HepG2 (cell line): Measurements from ENCODE around the gene RPS6KC1. TPM values are rescaled to one million over a fixed set of nuclear protein-coding genes. Genes with fewer than 3 reads are reported as not detected.

ENCODE experiments used
- ATAC-seq: fragments of 200-7000 bp; cut with Tn5 transposase; 3 replicates; pipeline ENCODE4 v1.9.1; 2020; ENCODE audit warnings: mild to moderate bottlenecking, moderate library complexity
- BruUV-seq: library from RNA; stranded (reverse); fragments of 400-500 nt; replicated peaks from 2 replicates; lab custom pipeline; 2021; lab: Mats Ljungman, UMichigan
- CTCF ChIA-PET: fragments of 300-600 bp; formaldehyde crosslinking; extraction: SDS; loops from one replicate; lab custom pipeline; 2021; ENCODE audit warnings: low total read pairs, inconsistent platforms, low intra/inter-chr PET ratio; lab: Yijun Ruan, JAX
- POLR2A ChIA-PET: fragments of 350-600 bp; sonication (Branson Sonifier 250); formaldehyde crosslinking; loops from one replicate; lab custom pipeline; 2020; ENCODE audit warnings: antibody characterized with exemption, inconsistent platforms; lab: Yijun Ruan, JAX
- DNase-seq: peaks from one replicate; pipeline ENCODE4 v3.0.0-alpha.2; 2015; ENCODE audit warnings: low spot score
- FAIRE-seq: peaks from 3 replicates; lab custom pipeline; 2011; peaks lifted over from hg19 to GRCh38; lab: Jason Lieb, UNC
- H2AFZ ChIP-seq: one replicate; pipeline ENCODE4 v1.6.1; 2011; ENCODE audit warnings: low read length, inconsistent platforms
- H3K27ac ChIP-seq: fragments of 300-600 bp; 3 replicates; pipeline ENCODE4 v1.8.0; 2011; ENCODE audit warnings: mixed run types, mild to moderate bottlenecking, mixed read lengths, low read length, inconsistent platforms; ENCODE audit not compliant: insufficient read depth; ENCODE audit errors: extremely low read length
- H3K27me3 ChIP-seq, 2 experiments: fragments of 200-600 bp in 1 of 2; 2 replicates in 1 of 2; 3 replicates in 1 of 2; pipeline versions ENCODE4 v1.6.0 to v1.8.0; 2011; ENCODE audit warnings: low read length in 2 of 2, mild to moderate bottlenecking in 2 of 2, moderate library complexity in 2 of 2, inconsistent platforms in 1 of 2; ENCODE audit not compliant: insufficient read depth in 2 of 2, control insufficient read depth in 1 of 2
- H3K36me3 ChIP-seq, 2 experiments: fragments of 200-600 bp in 1 of 2; replicated peaks in 1 of 2; 2 replicates in 1 of 2; 3 replicates in 1 of 2; pipeline versions ENCODE4 v1.5.1 to v1.8.0; 2011; ENCODE audit warnings: low read length in 2 of 2, inconsistent platforms in 1 of 2; ENCODE audit not compliant: insufficient read depth in 2 of 2, control insufficient read depth in 1 of 2
- H3K4me1 ChIP-seq: 2 replicates; pipeline ENCODE4 v1.5.1; 2012; ENCODE audit warnings: low read length, inconsistent platforms; ENCODE audit not compliant: insufficient read depth
- H3K4me2 ChIP-seq: 2 replicates; pipeline ENCODE4 v1.6.0; 2011; ENCODE audit warnings: low read depth, low read length, inconsistent platforms
- H3K4me3 ChIP-seq, 3 experiments: fragments of 200-600 bp in 1 of 3; sonication (generic), shearing (Covaris generic) in 1 of 3; replicated peaks in 1 of 3; 2 replicates each; pipeline ENCODE4 v1.5.1; 2011 to 2016; ENCODE audit warnings: low read length in 3 of 3, inconsistent platforms in 2 of 3, low read depth in 2 of 3, mild to moderate bottlenecking in 2 of 3, control low read depth in 1 of 3, mixed read lengths in 1 of 3; ENCODE audit not compliant: insufficient read depth in 1 of 3
- H3K79me2 ChIP-seq: one replicate; pipeline ENCODE4 v1.6.1; 2011; ENCODE audit warnings: low read length, inconsistent platforms; ENCODE audit not compliant: insufficient read depth
- H3K9ac ChIP-seq: 2 replicates; pipeline ENCODE4 v1.6.0; 2011; ENCODE audit warnings: mild to moderate bottlenecking, low read depth, low read length, inconsistent platforms; ENCODE audit not compliant: insufficient read depth
- H3K9me3 ChIP-seq: 2 replicates; pipeline ENCODE4 v1.5.1; 2012; ENCODE audit warnings: mild to moderate bottlenecking, low read length
- H4K20me1 ChIP-seq: 2 replicates; pipeline ENCODE4 v1.6.0; 2011; ENCODE audit warnings: inconsistent platforms, mild to moderate bottlenecking, low read length, moderate library complexity; ENCODE audit not compliant: insufficient read depth
- ATRX ChIP-seq: sonication (generic); formaldehyde crosslinking; IDR thresholded peaks from 2 replicates; pipeline ENCODE4 v1.4.0; 2020; ENCODE audit warnings: missing genetic modification reagents, borderline replicate concordance
- CCAR2 ChIP-seq: fragments of 200-400 bp; formaldehyde crosslinking; optimal IDR thresholded peaks from 2 replicates; pipeline ENCODE3; 2018; ENCODE audit warnings: low read depth, mild to moderate bottlenecking, low read length, moderate library complexity
- GATA4 ChIP-seq: sonication (generic); IDR thresholded peaks from 2 replicates; pipeline ENCODE4 v1.6.1; 2016; ENCODE audit warnings: antibody characterized with exemption, low read depth, borderline replicate concordance
- HOXA7 ChIP-seq: sonication (generic); formaldehyde crosslinking; IDR thresholded peaks from 2 replicates; pipeline ENCODE4 v1.8.1; 2022; ENCODE audit warnings: mild to moderate bottlenecking, missing genetic modification reagents, moderate library complexity
- HOXD1 ChIP-seq: sonication (generic); formaldehyde crosslinking; IDR thresholded peaks from 2 replicates; pipeline ENCODE4 v1.5.0; 2020; ENCODE audit warnings: missing genetic modification reagents
- NFATC3 ChIP-seq: sonication (generic); formaldehyde crosslinking; IDR thresholded peaks from 2 replicates; pipeline ENCODE4 v1.5.1; 2020; ENCODE audit warnings: mild to moderate bottlenecking, missing genetic modification reagents
- PHF21A ChIP-seq: sonication (generic); formaldehyde crosslinking; IDR thresholded peaks from 2 replicates; pipeline ENCODE4 v1.5.0; 2020; ENCODE audit warnings: mild to moderate bottlenecking, missing genetic modification reagents
- RORA ChIP-seq: sonication (generic); formaldehyde crosslinking; IDR thresholded peaks from 2 replicates; pipeline ENCODE4 v1.5.0; 2020; ENCODE audit warnings: mild to moderate bottlenecking, missing genetic modification reagents, moderate library complexity
- SALL2 ChIP-seq: sonication (generic); formaldehyde crosslinking; IDR thresholded peaks from 2 replicates; pipeline ENCODE4 v1.8.1; 2023; ENCODE audit warnings: mild to moderate bottlenecking, missing genetic modification reagents, inconsistent platforms
- SRY ChIP-seq: sonication (generic); formaldehyde crosslinking; IDR thresholded peaks from 2 replicates; pipeline ENCODE4 v1.8.0; 2022; ENCODE audit warnings: mild to moderate bottlenecking, missing genetic modification reagents
- ZNF331 ChIP-seq: sonication (generic); formaldehyde crosslinking; IDR thresholded peaks from 2 replicates; pipeline ENCODE4 v1.4.0; 2020; ENCODE audit warnings: missing genetic modification reagents
- ZNF510 ChIP-seq: sonication (generic); formaldehyde crosslinking; IDR thresholded peaks from 2 replicates; pipeline ENCODE4 v1.4.0; 2020; ENCODE audit warnings: low read depth, mild to moderate bottlenecking, missing genetic modification reagents
- ZNF7 ChIP-seq: IDR thresholded peaks from 2 replicates; pipeline ENCODE4 v1.6.1; 2016; ENCODE audit warnings: missing biosample characterization, missing genetic modification reagents
- WGBS: methylation state at CpG from one replicate; pipeline ENCODE4 v1.1.6; 2017; ENCODE audit warnings: low lambda C conversion rate; 5-methylcytosine and 5-hydroxymethylcytosine counted together
- in situ Hi-C: cut with HindIII; loops from 2 replicates; pipeline ENCODE4 v1.10.0; 2017; ENCODE audit warnings: low pct_unique_long_range_greater_than_20kb; ENCODE audit not compliant: extremely low pct_ligation_motif_present
- intact Hi-C: fragments of 100-400 bp; cut with micrococcal nuclease; formaldehyde crosslinking; loops from one replicate; pipeline ENCODE4 v1.10.0; 2022; ENCODE audit not compliant: unreplicated experiment
- polyA plus RNA-seq, 8 experiments: library from polyadenylated mRNA; depleted of rRNA in 3 of 8; stranded (reverse) in 7 of 8; unstranded in 1 of 8; fragments of >200 nt; fragmentation: Illumina TruSeq in 4 of 8; extraction: Trizol in 4 of 8; gene quantifications; 2 replicates each; pipeline versions ENCODE4 v1.2.1 to v1.2.3, GENCODE V29; 2011 to 2016; ENCODE audit warnings: low read depth in 4 of 8, missing spikeins in 1 of 8, mixed read lengths in 1 of 8; ENCODE audit not compliant: insufficient read depth in 1 of 8
- total RNA-seq, 5 experiments: library from RNA; depleted of rRNA; stranded (reverse); fragments of >200 nt; fragmentation: Illumina TruSeq; extraction: Trizol; gene quantifications; 2 replicates each; pipeline ENCODE4 v1.2.3, GENCODE V29; 2016; ENCODE audit warnings: low read depth in 1 of 5
- TF ChIP-seq, protein P1 (sequence below), 2 experiments: sonication (generic) in 1 of 2; formaldehyde crosslinking in 1 of 2; IDR thresholded peaks; 2 replicates each; pipeline versions ENCODE4 v1.4.0 to v1.6.1; 2016 to 2020; ENCODE audit warnings: borderline replicate concordance in 1 of 2, low read depth in 1 of 2, mild to moderate bottlenecking in 1 of 2, missing genetic modification reagents in 1 of 2

RPS6KC1 gene
- total and polyA plus RNA-seq, 2 of the 13 experiments (the other 11 are each of a cell fraction or from before 2014, with no cell fraction given): 11.0 to 25.2 TPM

DNA sequence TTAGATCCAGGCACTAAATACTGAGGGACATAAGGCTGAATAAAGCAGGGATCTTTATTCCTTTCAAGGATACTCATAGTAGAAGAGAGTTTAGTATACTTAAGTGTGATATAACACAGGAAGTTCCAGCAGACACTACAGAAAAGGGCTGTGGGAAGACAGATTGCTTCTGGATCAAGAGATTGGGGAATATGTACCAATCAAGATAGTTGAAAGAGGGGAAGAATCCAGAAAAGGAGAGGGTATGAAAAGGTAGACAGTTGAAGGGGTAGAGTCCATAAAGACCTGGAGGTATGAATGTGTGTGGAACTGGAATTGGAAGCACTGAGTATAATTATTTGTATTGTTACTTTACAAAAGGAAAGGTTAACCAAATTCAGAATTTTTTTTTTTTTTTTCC is 2.4 kb downstream of the RPS6KC1 start (continued):
- no peak for TF ChIP-seq ATRX
- TF ChIP-seq, protein P1, sequence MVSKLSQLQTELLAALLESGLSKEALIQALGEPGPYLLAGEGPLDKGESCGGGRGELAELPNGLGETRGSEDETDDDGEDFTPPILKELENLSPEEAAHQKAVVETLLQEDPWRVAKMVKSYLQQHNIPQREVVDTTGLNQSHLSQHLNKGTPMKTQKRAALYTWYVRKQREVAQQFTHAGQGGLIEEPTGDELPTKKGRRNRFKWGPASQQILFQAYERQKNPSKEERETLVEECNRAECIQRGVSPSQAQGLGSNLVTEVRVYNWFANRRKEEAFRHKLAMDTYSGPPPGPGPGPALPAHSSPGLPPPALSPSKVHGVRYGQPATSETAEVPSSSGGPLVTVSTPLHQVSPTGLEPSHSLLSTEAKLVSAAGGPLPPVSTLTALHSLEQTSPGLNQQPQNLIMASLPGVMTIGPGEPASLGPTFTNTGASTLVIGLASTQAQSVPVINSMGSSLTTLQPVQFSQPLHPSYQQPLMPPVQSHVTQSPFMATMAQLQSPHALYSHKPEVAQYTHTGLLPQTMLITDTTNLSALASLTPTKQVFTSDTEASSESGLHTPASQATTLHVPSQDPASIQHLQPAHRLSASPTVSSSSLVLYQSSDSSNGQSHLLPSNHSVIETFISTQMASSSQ (IDR thresholded peaks at IDR 0.05; ENCODE audit: low read depth): no peak
- TF ChIP-seq, protein P1 (CRISPR knock-in tag; IDR thresholded peaks at IDR 0.05; ENCODE audit: borderline replicate concordance): no peak
- TF ChIP-seq HOXA7: no peak
- no peak for TF ChIP-seq ZNF510 (CRISPR knock-in tag)
- no peak for TF ChIP-seq NFATC3 (CRISPR knock-in tag)

DNA sequence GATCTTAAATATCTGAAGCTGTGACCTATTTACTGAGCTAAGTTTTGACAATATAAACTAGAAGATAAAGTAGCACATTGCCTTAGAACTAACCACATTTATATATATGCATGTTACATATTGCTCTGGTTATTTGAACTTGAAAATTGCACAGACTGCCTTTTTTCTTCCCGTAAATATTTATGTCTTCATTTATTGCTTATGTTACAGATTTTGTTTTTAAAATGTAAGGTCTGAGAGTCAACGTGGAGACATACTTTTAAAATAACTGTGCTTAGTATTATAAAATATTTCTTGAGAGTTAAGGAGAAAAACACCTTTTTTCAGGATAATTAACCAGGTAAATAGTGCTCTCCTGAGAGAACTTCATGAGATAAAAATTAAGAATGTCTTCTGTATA is 3.1 kb downstream of the RPS6KC1 start:
- in situ Hi-C loops: no loop called here
- CTCF ChIA-PET: no interaction called here

More for the DNA sequence above, 3.1 kb downstream of the RPS6KC1 start:
- Histone ChIP-seq H3K27ac (no peak overlapping the region), H2AFZ (no peak overlapping the region), H3K79me2 (peaks cover 78% of the 10 kb centered on the region), H4K20me1 (no peaks in the 10 kb centered on the region), H3K4me2 (no peak overlapping the region), H3K9ac (no peak overlapping the region), H3K36me3 (no peaks in the 10 kb centered on the region), H3K27me3 (no peaks in the 10 kb centered on the region), H3K4me3 (no peak overlapping the region), H3K4me1 (peaks cover 69% of the 10 kb centered on the region), H3K9me3 (peaks cover 5% of the 10 kb centered on the region; the same call in 1 of the 2 replicates)
- POLR2A ChIA-PET: no interaction called here
- TF ChIP-seq SRY (CRISPR knock-in tag): no peak
- TF ChIP-seq RORA: no peak
- TF ChIP-seq GATA4: no peak
- TF ChIP-seq PHF21A (CRISPR knock-in tag): no peak
- TF ChIP-seq ZNF7 (CRISPR knock-in tag): no peak
- TF ChIP-seq HOXD1 (CRISPR knock-in tag): no peak
- TF ChIP-seq CCAR2: no peak
- TF ChIP-seq ZNF331: no peak
- no peak for TF ChIP-seq SALL2 (CRISPR knock-in tag)
- FAIRE-seq (no peak), DNase-seq (no peak), ATAC-seq (no peak)
- 97% methylated on average over 2 of the region's 2 CpGs for WGBS
- intact Hi-C loops: loop anchor here (5.0 to 10.0 kb wide), 2 partner anchors 37 to 129 kb away; partner anchors contain the start of gene ANGEL2
- BruUV-seq: no TSS peak
